BLaER1 treated with 17β-estradiol and CSF1 and Interleukin-3, amounts not matched to agents 10 nM and 100 nM (cell line): ENCODE data around the gene EVL.

Source experiments
- H3K27ac ChIP-seq, 11 experiments: shearing (Covaris generic); formaldehyde crosslinking; 2 replicates each; pipeline ENCODE4 v1.8.1; 2022
- H3K27me3 ChIP-seq, 11 experiments: shearing (Covaris generic); formaldehyde crosslinking; 2 replicates each; pipeline ENCODE4 v1.8.1; 2022
- H3K36me3 ChIP-seq, 11 experiments: shearing (Covaris generic); formaldehyde crosslinking; 2 replicates each; pipeline ENCODE4 v1.8.1; 2022
- H3K4me1 ChIP-seq, 10 experiments: shearing (Covaris generic); formaldehyde crosslinking; 2 replicates each; pipeline ENCODE4 v1.8.1; 2022
- H3K4me2 ChIP-seq, 11 experiments: shearing (Covaris generic); formaldehyde crosslinking; 2 replicates each; pipeline ENCODE4 v1.8.1; 2022
- H3K4me3 ChIP-seq, 10 experiments: shearing (Covaris generic); formaldehyde crosslinking; 2 replicates each; pipeline ENCODE4 v1.8.1; 2022
- H3K9ac ChIP-seq, 11 experiments: shearing (Covaris generic); formaldehyde crosslinking; 2 replicates each; pipeline ENCODE4 v1.8.1; 2022
- H3K9me3 ChIP-seq, 11 experiments: shearing (Covaris generic); formaldehyde crosslinking; replicated peaks in 1 of 11; 2 replicates each; pipeline ENCODE4 v1.8.1; 2022
- H4K20me1 ChIP-seq, 11 experiments: shearing (Covaris generic); formaldehyde crosslinking; 2 replicates each; pipeline ENCODE4 v1.8.1; 2022
- Cebpa-rat ChIP-seq, 11 experiments: shearing (Covaris generic); IDR thresholded peaks; 2 replicates each; pipeline ENCODE4 v1.8.1; 2022

Gene EVL

DNA sequence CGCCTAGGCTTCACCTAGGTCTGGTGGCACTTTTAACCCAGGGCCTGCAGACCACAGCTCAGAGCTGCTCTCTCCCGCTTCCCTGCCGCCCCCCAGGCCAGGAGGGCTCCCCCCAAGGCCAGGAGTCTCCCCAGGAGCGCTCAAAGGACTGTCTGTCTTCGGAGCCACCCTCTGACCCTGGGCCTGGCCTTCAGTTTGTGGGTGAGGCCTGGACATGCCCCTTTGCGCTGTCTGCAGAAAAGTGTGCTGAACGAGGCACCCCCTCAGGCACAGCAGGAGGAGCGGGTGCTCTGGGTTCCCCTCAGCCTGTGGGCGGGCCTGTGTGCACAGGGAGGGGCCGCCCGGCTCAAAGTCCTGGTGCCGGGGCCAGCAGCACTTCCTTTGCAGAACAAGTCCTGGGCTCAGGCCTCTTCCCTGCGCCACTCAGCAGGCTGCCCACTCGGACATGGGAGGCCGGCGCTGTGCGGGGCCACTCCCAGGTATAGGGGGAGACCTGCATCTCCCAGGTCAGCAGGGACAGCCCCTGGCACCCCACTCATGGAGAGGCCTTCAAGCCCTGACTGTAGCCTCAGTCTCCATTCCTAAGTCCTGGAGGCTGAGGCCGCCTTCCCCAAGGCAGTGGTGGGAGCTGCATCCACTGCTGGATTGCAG lies 79.9 kb downstream of the EVL start:
- Histone ChIP-seq H3K4me2 (peak overlapping the region in 6 of 11 experiments; percentile 3 to 89 (median 82); a peak in 11 of 22 replicates), H3K9ac (peak overlapping the region in 5 of 11 experiments; percentile 13 to 61 (median 26); a peak in 4 of 22 replicates), H3K9me3 (no peaks in the 10 kb centered on the region), H3K36me3 (peaks cover 13 to 44% (median 29%) of the 10 kb centered on the region in 11 experiments; a peak in 21 of 22 replicates), H3K27ac (peak overlapping the region in 7 of 11 experiments; percentile 3 to 60 (median 30); a peak in 9 of 22 replicates), H4K20me1 (peaks cover 0 to 51% (median 7%) of the 10 kb centered on the region in 11 experiments; a peak in 10 of 22 replicates), H3K4me1 (peaks cover 41 to 85% (median 83%) of the 10 kb centered on the region in 10 experiments), H3K27me3 (no peaks in the 10 kb centered on the region), H3K4me3 (no peak overlapping the region)
- TF ChIP-seq Cebpa-rat (IDR thresholded peaks at IDR 0.05) = no peak

DNA sequence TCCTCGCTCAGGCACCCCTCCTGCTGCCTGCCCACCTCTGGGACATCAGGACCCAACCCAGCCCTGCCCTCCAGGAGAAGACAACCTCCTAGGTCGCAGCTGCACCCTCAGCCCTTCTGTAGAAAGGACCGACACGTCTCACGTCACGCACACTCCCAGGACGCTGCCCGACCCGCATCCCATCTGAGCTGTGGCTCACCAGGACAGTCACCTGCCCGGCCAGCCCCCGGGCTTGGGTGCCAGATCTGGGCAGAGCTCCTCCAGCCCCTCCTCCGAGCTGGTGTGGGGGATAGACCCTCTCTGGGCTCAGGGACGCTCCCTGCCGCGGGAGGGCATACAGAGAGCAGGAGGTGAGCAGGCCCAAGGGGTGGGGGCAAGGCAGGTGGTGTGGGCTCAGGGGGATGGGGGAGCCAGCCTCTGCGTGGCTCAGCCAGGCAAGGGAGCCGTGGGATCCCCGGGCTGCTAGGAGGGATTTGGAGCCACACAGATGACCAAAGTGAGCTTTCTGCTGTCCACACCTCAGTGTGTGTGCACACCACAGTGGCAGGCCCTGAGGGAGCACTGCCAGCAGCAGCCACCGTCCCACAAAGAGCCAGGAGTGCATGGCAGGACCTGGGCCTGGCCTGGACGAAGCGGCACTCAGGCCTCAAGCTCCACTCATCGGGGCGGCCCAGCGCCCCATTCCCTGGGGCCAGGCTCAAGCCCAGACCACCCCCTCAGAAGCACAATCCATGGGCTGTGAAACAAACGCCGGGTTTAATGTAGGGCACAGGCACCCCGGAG lies 80.7 kb downstream of the EVL start:
- H3K9me3 ChIP-seq = no peaks in the 10 kb centered on the region
- H3K9ac ChIP-seq = peak overlapping the region in 6 of 11 experiments; percentile 12 to 61 (median 30); a peak in 9 of 22 replicates
- TF ChIP-seq Cebpa-rat (IDR thresholded peaks at IDR 0.05) = no peak
- H3K4me2 ChIP-seq = peak overlapping the region; percentile 77 to 90 (median 85); a peak in 21 of 22 replicates
- H3K4me1 ChIP-seq = peaks cover 36 to 77% (median 75%) of the 10 kb centered on the region in 10 experiments
- peak overlapping the region in 6 of 11 experiments; percentile 13 to 60 (median 48); a peak in 11 of 22 replicates for H3K27ac ChIP-seq
- peaks cover 0 to 51% (median 7%) of the 10 kb centered on the region in 11 experiments; a peak in 10 of 22 replicates for H4K20me1 ChIP-seq
- no peaks in the 10 kb centered on the region for H3K27me3 ChIP-seq
- no peak overlapping the region for H3K4me3 ChIP-seq
- peaks cover 13 to 37% (median 28%) of the 10 kb centered on the region in 11 experiments; a peak in 21 of 22 replicates for H3K36me3 ChIP-seq

DNA sequence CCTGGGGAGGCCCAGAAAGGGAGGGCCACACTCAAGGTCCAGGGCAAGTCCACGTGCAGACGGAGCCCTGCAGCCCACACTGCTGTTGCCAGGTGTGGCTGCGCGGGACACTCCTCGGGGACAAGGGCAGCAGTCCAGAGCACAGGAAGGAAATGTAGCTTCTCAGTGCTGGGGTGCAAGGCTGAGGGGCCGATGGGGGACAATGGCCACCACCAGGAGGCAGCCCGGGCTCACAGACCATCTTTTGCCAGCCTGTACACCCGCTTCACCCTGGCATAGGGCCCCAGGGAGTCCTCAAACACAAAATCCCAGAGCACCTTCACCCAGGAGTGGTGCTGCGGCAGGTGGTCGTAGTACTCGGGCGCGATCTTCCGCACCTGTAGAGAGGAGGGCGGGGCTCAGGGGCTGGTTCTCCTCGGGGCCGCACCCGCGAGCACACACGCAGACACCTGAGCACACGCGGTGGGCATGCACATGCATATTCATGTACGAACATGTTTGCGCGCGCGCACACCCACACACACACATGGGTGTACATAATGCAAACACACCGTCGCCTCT lies 81.4 kb downstream of the EVL start:
- H3K36me3 ChIP-seq = peaks cover 13 to 29% (median 21%) of the 10 kb centered on the region in 11 experiments; a peak in 21 of 22 replicates
- peak overlapping the region in 7 of 11 experiments; percentile 40 to 60 (median 51); a peak in 13 of 22 replicates for H3K27ac ChIP-seq
- no peak for TF ChIP-seq Cebpa-rat (IDR thresholded peaks at IDR 0.05)
- H3K4me2 ChIP-seq = peak overlapping the region; percentile 77 to 90 (median 85)
- H3K27me3 ChIP-seq = no peaks in the 10 kb centered on the region
- H4K20me1 ChIP-seq = peaks cover 0 to 44% (median 7%) of the 10 kb centered on the region in 11 experiments; a peak in 10 of 22 replicates
- peaks cover 29 to 70% (median 68%) of the 10 kb centered on the region in 10 experiments for H3K4me1 ChIP-seq
- 0 out of 20 replicates have a peak overlapping the region, but pooled peaks of 3 of the 10 experiments have one; percentile 0 to 33 (median 16) for H3K4me3 ChIP-seq
- no peaks in the 10 kb centered on the region for H3K9me3 ChIP-seq
- H3K9ac ChIP-seq = peak overlapping the region in 9 of 11 experiments; percentile 7 to 61 (median 23); a peak in 9 of 22 replicates

DNA sequence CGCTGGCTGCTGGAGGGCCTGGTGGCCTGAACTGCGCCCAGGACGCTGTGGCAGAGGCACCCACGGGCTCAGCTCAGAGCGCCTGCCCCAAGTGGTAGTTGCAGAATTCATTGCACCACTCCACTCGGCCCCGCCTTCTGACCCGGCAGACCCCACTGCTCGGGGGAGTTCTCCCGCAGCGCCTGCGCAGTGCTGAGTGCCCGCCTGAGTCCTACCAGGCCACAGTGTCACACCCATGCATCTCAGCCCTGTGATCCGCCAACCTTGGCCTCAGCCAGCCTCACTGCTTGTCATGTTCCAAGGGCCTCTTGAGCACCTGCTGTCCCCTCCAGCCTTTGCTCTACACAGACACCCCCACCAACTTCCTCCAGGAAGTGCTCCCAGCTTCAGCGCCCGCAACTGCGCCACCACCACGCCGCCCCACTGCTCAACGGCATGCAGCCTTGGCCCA lies 82.0 kb downstream of the EVL start:
- Histone ChIP-seq H3K9ac (peak overlapping the region in 7 of 11 experiments; percentile 1 to 61 (median 26); a peak in 5 of 22 replicates), H3K27me3 (no peaks in the 10 kb centered on the region), H3K4me3 (peak overlapping the region in 4 of 10 experiments; percentile 0 to 33 (median 22); a peak in 2 of 20 replicates), H4K20me1 (peaks cover 0 to 44% (median 7%) of the 10 kb centered on the region in 11 experiments; a peak in 9 of 22 replicates), H3K4me2 (peak overlapping the region; percentile 77 to 90 (median 85)), H3K9me3 (no peaks in the 10 kb centered on the region), H3K4me1 (peaks cover 23 to 64% (median 62%) of the 10 kb centered on the region in 10 experiments), H3K36me3 (peaks cover 13 to 23% (median 18%) of the 10 kb centered on the region in 11 experiments; a peak in 20 of 22 replicates), H3K27ac (peak overlapping the region in 7 of 11 experiments; percentile 40 to 60 (median 51); a peak in 12 of 22 replicates)
- TF ChIP-seq Cebpa-rat (IDR thresholded peaks at IDR 0.05) = peak in 3 of 11 experiments; percentile 22 to 78 (median 46); a peak in 3 of 22 replicates

DNA sequence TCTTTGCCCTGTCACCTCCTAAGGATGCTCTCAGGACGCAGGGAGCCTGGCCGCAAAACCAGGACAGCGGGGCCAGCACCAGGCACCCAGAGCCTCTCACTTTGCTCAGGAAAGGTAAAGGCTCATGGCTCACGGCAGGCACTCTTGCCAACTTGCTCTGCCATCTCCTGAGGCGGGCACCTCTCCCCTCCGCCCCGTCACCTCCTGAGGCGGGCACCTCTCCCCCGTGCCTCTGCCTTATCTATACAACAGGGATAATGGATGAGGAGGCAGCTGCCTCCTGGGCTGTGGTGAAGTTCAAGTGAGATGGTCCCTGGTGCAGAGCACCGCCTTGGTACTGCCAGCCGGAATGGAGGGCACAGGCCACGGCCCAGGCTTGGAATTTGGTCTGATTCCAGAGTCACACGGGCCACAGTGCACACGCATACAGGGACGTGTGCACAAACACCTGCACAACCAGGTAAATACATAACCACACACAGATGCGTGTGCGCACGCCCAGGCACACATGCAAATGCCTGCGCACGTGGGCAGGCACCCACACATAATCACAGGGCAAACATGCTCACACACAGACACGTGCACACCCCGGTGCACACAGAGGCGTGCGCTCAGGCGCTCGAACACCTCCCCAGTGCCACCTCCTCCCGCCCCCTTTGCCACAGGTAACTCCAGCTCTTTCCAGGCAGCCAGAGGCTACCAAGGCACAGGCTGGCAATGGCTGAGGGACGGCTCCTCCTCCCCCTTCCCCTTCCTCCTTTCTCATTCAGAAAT lies 82.7 kb downstream of the EVL start:
- 0 out of 20 replicates have a peak overlapping the region, but pooled peaks of 1 of the 10 experiments have one; percentile 33 for H3K4me3 ChIP-seq
- H3K36me3 ChIP-seq = peaks cover 13 to 20% (median 17%) of the 10 kb centered on the region in 11 experiments; a peak in 20 of 22 replicates
- H3K27me3 ChIP-seq = no peaks in the 10 kb centered on the region
- H3K27ac ChIP-seq = peak overlapping the region in 4 of 11 experiments; percentile 12 to 60 (median 33); a peak in 4 of 22 replicates
- H3K9ac ChIP-seq = peak overlapping the region in 3 of 11 experiments; percentile 1 to 31 (median 7); a peak in 2 of 22 replicates
- H3K4me2 ChIP-seq = peak overlapping the region; percentile 77 to 90 (median 85)
- H4K20me1 ChIP-seq = peaks cover 0 to 41% (median 7%) of the 10 kb centered on the region in 11 experiments; a peak in 9 of 22 replicates
- H3K9me3 ChIP-seq = no peaks in the 10 kb centered on the region
- no peak for TF ChIP-seq Cebpa-rat (IDR thresholded peaks at IDR 0.05)
- peaks cover 21 to 59% (median 55%) of the 10 kb centered on the region in 10 experiments for H3K4me1 ChIP-seq

DNA sequence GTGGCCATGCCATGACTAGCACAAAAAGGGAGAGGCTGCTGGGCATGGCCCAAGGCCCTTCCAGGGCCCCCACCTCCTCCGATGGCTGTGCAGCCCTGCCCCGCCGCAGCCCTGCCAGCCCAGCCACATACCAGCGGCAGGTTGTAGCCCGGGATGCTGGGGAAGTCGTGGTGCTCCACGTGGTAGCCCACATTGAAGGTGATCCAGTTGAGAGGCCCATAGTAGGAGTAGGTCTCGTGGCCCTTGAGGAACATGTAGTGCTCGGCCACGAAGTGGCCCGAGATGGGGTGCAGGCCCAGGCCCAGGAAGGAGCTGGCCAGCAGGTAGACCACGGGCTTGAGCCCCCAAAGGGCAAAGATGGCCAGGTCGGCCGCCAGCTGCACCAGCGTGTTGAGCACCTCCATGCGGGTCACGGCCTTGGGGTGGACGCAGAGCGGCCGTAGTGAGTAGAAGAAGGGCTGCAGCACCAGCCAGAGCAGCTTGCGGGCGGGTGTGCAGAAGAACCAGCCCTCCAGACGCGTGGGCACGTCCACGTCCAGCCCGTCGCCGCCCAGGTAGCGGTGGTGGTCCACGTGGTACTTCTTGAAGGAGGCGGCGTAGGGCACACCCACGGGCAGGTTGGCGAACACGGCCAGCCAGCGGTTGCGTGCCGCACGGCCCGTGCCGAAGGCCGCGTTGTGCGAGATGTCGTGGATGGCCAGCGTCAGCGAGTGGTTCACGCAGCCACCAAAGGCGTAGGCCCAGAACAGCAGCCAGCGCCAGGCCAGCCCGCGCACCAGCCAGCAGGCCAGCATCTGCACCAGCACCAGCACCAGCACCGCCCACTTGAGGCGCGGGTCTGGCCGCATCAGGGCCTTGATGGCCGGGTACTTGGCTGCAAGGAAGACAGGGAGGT lies 83.9 kb downstream of the EVL start:
- Histone ChIP-seq H3K36me3 (peaks cover 2 to 8% (median 5%) of the 10 kb centered on the region in 11 experiments; a peak in 16 of 22 replicates), H3K4me3 (no peak overlapping the region), H3K27me3 (no peaks in the 10 kb centered on the region), H3K4me1 (peaks cover 21 to 47% (median 44%) of the 10 kb centered on the region in 10 experiments), H3K27ac (no peak overlapping the region), H3K4me2 (peak overlapping the region in 3 of 11 experiments; percentile 77 to 85 (median 82); a peak in 5 of 22 replicates), H3K9ac (no peak overlapping the region), H3K9me3 (peaks cover 0 to 6% (median 0%) of the 10 kb centered on the region in 11 experiments; a peak in 5 of 22 replicates), H4K20me1 (peaks cover 0 to 29% (median 5%) of the 10 kb centered on the region in 11 experiments; a peak in 8 of 22 replicates)
- no peak for TF ChIP-seq Cebpa-rat (IDR thresholded peaks at IDR 0.05)
